DMS114 treated with DMSO at 0.1 percent for 48 hours (cell line): Measurements from ENCODE around the gene INPP5E.

ENCODE experiments used
- DNase-seq: peaks from one replicate; lab custom pipeline; 2025; ENCODE audit not compliant: unreplicated experiment; lab: John Stamatoyannopoulos, UW

The INPP5E gene

GRCh38 chr9:136448655-136449054, 9.0 kb upstream of the INPP5E start:
- DNase-seq, result no peak

DNA sequence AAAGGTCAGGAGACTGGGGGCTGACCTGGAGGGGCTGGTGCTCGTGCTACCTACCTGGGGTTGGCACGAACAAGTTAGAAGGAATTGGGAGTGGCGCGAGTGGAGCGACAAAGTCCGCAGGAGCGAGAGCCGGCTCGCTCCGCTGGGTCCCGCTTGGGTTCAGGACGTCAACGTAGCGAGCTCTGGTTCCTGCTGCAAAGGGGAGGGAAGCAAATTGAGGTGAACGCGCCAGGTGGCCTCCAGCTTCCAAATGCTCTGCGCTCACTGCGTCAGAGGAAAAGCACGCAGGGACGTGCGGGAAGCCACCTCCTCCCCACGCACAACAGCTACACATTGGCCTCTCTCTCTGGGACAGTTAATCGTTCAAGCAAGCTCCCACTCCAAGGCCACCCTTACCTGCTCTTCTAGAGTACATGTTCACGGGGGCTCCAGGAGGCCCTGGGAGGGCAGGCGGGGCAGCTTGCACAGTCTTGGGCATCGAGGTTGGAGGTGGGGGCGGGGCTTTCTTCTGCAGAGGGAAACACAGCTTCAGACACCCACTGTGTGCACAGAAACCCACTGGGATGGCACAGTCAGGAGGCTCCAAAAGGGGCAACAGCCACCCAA, 7.6 kb upstream of the INPP5E start:
- DNase-seq, result no peak

- no peak for DNase-seq
Measured at GRCh38 chr9:136445799-136446198, 6.2 kb upstream of the INPP5E start.

DNA sequence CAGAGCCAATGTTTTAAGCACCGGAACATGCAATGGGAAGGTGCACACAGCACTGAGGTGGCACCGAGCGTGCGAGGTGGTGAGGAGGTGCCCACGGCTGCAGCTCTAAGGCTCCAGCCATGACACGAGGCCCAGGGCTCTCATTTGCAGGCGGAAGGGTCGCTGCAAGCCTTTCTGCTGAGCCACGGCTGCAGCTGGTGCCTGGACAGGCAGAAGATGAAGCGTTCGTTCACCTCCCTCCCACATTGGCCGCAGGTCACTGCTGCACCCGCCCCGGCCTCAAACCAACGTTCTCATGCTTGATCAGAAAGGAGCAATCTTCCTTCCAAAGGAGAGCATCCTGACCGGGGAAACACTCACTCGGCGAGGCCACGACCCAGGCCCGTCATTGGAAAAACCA, 4.5 kb upstream of the INPP5E start:
- DNase-seq, result no peak

DNA sequence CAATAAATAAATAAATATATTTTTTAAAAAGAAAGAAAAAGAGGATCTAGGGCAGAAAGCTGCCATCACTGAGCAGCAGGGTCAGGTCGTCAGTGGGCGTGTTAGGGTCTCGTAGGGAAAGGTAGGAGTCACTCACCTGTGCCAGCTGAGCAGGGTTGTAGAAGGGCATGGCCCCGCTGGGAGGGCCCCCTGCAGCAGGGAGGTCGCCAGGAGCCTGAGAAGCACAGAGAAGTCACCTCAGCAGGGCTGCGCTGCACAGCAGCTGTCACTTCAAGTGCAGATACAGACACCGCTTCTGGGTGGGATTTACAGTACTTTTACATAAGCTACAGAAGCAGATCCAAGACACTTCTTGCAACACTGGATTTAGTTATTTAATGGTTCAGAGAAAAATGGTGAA, 4.0 kb upstream of the INPP5E start:
- DNase-seq, result no peak

DNA sequence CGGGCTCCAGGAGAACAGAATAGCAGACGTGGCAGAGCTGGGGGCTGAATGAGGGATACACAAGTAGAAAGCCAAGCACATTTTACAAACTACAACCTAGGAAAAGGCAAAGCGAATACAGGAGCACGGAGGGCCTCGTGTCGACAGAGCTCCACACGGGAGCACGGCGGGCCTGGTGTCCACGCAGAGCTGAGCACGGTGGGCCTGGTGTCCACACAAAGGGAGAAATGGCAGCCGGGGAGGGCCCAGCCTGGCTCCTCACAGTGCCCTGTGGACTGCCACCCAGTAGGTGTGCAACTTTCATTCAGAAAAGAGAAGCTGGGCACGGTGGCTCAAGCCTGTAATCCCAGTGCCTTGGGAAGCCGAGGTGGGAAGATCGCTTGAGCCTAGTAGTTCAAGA, 3.4 kb upstream of the INPP5E start:
- no peak for DNase-seq

GRCh38 chr9:136442265-136442664, 2.6 kb upstream of the INPP5E start:
- DNase-seq, result no peak

GRCh38 chr9:136441681-136442245, 2.1 kb upstream of the INPP5E start:
- no peak for DNase-seq

DNA sequence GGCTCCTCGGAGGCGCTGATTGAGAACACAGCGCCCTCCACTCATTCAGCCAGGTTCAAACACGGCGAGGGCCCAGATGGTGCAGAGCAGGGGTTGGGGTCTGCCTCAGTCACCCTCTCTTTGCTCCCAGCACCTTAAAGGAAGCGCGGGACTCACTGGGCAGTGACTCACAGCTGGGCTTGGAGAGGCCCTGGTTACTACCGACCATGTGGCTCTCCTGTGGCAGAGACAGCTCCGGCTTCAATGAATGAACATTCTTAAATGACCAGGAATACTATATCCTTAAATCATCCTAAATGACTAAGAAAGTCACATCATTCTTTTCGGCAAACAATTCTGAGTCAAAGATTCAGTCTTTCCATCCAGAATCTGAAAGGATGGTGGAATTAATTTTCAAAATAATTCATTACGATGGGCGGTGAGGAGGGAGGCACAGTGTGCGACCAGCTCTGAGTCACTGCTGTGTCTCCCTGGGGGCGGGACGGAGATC, 1.6 kb upstream of the INPP5E start:
- no peak for DNase-seq

DNA sequence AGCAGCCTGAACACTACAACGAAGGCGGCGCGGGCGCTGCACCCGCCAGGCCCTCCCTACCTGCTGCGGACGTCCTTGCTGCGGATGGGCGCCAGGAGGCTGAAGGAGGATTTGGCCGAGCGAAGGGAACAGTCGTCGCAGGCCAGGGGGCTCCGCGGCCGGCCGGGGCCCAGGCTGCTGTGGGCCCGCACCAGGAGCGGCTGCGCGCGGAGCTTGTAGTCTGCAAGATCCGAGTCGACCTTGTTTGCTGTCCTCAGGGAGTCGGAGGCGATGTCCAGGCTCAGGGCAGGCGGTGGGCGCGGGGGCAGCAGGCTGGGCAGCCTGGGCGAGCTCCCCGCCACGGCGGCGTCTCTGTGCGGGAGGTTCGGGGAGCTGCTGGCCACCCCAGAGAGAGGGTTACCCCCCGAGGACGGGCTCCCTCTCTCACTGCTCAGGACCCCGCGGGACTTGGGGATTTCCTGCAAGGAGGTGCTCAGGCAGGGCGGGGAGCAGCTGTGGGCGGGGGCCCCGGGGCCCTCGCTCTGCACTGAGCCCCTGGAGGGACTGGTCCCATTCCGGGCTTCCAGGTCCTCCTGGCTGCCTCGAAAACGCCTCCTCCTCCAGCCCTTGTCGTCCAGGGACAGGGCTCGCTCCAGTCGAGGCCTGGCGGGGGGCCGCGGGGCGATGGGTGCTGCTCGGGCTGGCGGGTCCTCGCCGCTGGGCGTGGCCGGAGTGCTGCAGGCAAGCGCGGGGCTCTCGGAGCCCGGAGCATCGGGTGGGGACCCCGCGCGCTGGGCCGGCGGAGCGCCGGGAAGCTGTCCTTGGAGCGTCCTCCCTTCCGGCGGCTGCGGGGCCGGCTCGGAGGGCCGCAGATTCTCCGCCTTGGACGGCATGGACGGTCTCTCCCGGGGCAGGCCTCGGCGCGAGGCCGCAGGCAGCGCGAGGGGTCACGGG, 831 bp downstream of the INPP5E start:
- DNase-seq, result no peak

DNA sequence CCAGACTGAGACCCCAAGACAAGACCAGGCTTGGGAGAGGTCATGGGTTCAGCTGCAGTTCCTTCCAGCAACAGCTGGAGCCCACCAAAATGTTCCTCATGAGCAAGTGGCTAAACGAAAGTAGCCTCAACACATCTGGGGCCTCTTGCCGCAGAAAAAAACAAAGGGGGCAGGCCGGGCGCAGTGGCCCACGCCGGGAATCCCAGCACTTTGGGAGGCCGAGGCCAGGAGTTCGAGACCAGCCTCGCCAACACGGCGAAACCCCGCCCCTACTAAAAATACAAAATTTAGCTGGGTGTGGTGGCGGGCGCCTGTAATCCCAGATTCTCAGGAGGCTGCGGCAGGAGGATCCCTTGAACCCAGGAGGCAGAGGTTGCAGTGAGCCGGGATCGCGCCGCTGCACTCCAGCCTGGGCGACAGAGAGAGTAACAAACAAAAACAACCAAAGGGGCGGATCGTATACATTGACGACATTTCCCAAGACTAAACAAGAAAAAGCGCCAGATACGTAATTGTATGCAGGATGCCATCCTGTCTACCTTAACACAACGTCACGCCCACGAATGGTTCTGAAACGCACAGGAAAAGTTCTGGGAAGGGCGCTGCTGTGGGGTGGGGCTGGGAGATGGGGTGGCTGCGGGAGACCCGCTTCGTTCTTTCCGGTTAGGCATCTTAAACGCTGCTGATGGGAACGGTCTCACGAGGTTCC, 1.7 kb downstream of the INPP5E start:
- no peak for DNase-seq

DNA sequence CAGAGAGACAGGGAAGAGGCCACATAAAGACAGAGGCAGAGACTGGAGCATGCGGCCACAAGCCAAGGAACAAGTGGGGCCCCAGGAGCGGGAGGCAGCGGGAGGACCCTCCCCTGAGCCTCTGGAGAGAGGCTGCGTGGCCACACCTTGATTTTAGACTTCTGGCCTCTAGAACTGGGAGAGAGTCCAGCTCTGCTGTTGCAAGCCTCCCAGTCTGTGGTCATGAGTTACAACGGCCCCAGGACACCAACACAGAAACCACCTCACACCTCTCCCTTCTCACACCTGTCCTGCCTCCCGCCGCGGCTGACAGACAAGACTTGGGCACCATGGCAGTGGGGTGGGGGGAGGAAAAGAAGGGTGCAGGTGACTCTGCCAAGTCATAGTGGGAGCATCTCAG, 2.2 kb downstream of the INPP5E start:
- DNase-seq, result no peak

DNA sequence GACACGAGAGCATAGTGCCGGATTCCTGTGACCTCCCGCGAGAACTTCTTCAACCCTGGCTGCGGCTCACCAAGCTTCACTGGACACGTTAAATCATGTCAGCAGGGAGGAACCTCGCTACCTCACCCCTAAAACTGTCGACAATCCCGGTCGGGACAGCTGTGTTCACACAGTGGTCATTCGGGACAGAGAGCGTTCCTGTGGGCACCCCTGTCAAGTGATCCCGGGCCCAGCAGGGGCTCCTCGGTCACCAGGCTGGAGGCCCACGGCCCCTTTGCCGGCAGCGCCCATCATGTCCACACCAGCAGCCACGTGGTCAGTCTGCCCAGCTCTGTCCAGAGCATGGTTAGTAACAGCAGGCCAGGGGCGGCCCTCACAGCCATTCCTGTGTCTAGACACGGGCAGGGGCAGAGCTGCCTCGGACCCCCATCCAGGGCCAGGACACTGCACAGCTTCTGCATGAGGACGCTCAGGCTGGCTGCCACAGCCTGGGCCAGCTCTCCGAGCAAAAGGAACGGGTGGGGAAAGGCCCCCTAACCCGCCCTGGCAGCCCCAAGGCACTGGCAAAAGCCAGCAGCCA, 3.5 kb downstream of the INPP5E start:
- no peak for DNase-seq

GRCh38 chr9:136434580-136435169, 5.0 kb downstream of the INPP5E start:
- DNase-seq, result no peak

DNA sequence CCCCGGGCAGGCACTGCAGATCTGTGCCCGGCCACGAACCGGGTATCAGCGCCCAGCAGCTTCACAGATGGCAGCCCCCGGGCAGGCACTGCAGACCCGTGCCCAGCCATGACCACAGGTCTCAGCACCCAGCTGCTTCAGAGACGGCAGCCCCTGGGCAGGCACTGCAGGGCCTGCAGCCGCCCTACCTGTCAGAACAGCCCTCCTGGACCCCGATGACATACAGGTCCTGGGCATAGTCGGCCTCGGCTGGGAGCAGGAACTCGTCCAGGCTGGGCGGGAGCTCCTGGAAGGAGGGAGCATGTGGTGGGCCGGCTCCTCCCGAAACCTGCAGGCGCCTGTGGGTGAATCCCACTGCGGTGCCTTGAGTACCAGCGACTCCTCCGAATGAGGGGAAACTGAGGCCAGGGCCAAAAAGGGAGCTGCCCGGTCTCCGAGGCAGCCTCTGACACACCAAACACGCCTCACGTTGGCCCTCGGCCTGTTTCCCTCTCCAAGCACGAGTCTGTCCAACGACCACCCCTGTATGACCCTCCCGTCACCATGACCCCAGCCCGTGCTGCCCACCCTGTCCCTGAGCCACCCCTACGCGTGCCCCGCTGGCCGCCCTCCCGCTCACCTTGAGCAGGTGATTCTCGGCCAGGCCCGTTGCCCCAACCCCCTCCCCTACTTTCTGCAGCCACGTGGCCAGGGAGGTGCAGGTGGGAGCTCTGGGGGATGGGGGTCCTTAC, 5.6 kb downstream of the INPP5E start:
- no peak for DNase-seq

DNA sequence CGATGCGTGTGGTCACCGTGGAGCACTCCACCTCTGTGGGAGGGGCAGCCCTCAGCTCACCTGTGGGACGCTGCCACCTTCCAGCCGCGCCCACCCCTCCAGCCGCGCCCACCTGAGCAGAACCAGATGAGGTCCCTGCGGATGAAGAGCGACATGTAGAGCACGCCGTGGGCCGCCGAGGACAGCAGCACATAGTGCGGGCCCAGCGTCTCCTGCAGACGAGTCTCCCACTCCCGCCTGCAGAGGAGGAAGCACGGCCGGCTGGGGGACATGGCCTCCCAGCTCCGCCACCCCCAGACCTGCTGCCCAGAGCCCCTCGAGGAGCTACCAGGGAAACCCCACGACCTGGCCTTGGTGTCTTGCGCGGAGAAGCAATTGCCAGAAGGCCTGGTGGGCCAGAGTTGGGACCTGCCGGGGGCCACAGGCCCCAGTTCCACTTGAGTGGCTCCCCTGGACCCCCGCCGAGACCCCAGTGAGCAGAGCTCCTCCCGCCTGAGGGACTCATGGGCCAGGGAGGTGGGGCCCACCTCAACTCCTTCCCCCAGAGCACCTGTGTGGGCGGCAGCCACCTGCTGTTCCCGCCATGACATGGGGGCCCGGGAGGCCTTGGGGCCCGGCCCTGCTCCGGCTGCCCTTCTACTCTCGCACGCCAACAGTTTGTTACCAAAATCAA, 6.5 kb downstream of the INPP5E start:
- no peak for DNase-seq

GRCh38 chr9:136432591-136432990, 7.1 kb downstream of the INPP5E start:
- DNase-seq, result no peak

DNA sequence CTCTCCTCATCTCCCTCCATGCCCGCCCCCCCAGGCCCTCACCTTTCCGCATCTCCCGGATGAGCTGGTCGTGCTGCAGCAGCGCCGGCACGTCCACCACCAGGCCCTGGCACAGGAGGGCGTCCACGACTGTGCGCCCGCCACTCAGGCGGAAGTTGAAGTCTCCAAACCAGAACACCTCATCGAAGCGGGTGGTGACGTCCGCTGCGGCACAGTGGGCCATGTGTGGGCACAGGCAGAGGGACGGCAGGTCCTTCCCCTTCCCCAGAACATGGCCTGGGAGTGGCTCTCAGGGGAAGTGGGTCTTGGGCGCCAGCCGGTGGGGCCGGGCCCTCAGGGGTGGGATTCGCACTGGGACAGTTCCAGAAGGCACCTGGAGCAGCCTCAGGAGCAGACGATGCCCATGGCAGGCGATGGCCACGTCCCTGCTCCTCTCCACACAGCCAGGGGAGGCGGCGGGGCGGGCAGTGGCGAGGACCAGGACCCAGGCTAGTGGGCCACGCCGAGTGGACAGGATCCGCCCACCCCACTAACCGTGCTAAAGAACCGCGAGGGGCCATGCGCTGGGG, 7.8 kb downstream of the INPP5E start:
- no peak for DNase-seq

DNA sequence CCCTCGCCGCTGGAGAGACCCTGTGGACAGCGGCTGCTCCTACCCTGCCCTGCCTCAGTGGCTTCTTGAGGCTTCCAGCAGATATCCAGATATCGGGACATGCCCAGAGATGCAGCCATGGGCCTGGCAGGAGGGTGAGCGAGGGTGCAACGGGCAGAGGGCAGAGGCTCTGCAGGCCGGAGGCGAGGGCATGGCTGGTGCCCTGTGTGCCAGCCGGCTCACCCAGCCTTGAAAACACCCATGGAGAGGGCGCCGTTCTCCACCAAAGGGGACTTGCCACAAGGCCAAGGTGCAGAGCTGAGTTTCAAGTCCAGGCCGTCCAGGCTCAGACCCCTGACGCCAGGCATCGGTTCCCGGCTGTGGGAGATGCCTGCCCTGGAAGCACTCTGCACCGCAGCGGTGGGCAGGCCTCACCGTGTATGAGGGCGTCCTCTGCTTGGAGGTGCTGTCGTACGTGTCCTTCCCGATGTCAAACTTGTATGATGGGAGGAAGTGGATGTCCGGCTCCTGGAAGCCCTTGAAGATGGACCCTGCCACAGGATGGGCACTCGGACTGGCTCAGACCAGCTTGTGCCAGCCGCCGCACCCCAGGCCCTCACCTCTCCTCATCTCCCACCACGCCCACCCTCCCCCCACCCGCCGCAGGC, 8.9 kb downstream of the INPP5E start:
- DNase-seq, result no peak
